ENCODE measurements around the gene VPS16. TPM values are rescaled to one million over a fixed set of nuclear protein-coding genes. Genes with fewer than 3 reads are reported as not detected.

Gene VPS16
- total and polyA plus RNA-seq, 2 of the 13 experiments (the other 11 are each of a cell fraction or from before 2014, with no cell fraction given), result 34.2 to 35.4 TPM

- Histone ChIP-seq H3K9me3 (ENCODE audit: low read length) (no peaks in the 10 kb centered on the region), H3K4me3 (replicated peaks in 1 of 3; ENCODE audit: insufficient read depth in 1 of 3, low read depth in 2 of 3, low read length in 3 of 3) (peak overlapping the region in 1 of 3 experiments; percentile 97; a peak in 2 of 6 replicates), H3K27ac (ENCODE audit: extremely low read length, insufficient read depth, low read length) (no peak overlapping the region), H3K4me2 (ENCODE audit: low read depth, low read length) (peak overlapping the region; percentile 77), H3K79me2 (ENCODE audit: insufficient read depth, low read length) (peaks cover 8% of the 10 kb centered on the region), H3K9ac (ENCODE audit: insufficient read depth, low read depth, low read length) (no peak overlapping the region), H3K27me3 (ENCODE audit: control insufficient read depth in 1 of 2, insufficient read depth in 2 of 2, low read length in 2 of 2) (no peaks in the 10 kb centered on the region; a peak in 1 of 5 replicates), H2AFZ (ENCODE audit: low read length) (no peak overlapping the region), H4K20me1 (ENCODE audit: insufficient read depth, low read length) (no peaks in the 10 kb centered on the region), H3K4me1 (ENCODE audit: insufficient read depth, low read length) (peaks cover 40% of the 10 kb centered on the region), H3K36me3 (replicated peaks in 1 of 2; ENCODE audit: control insufficient read depth in 1 of 2, insufficient read depth in 2 of 2, low read length in 2 of 2) (peaks cover 4 to 11% of the 10 kb centered on the region in 2 experiments; a peak in 3 of 5 replicates)
- no peak for DNase-seq (ENCODE audit: low spot score)
- WGBS (ENCODE audit: low lambda C conversion rate), result 97% methylated on average over 15 of the region's 15 CpGs
- 0 out of 2 replicates have a peak, but pooled peaks have one; percentile 14 for TF ChIP-seq ZFP41 (CRISPR knock-in tag; IDR thresholded peaks at IDR 0.05; ENCODE audit: borderline replicate concordance)
- TF ChIP-seq GZF1 (CRISPR knock-in tag; IDR thresholded peaks at IDR 0.05), result no peak
- peak in 1 of 2 experiments; percentile 1; a peak in 1 of 4 replicates for TF ChIP-seq MAFK (conservative IDR thresholded peaks at IDR 0.05 in 1 of 2, IDR thresholded peaks at IDR 0.05 in 1 of 2; ENCODE audit: low read length in 2 of 2)
- 0 out of 2 replicates have a peak, but pooled peaks have one; percentile 61 for TF ChIP-seq ZC3H4 (CRISPR knock-in tag; IDR thresholded peaks at IDR 0.05; ENCODE audit: borderline replicate concordance)
- TF ChIP-seq SALL1 (CRISPR knock-in tag; IDR thresholded peaks at IDR 0.05), result 0 out of 2 replicates have a peak, but pooled peaks have one; percentile 25
- TF ChIP-seq IRF9 (CRISPR knock-in tag; IDR thresholded peaks at IDR 0.05; ENCODE audit: borderline replicate concordance), result no peak
- 0 out of 2 replicates have a peak, but pooled peaks have one; percentile 90 for TF ChIP-seq FOXO4 (CRISPR knock-in tag; conservative IDR thresholded peaks at IDR 0.05)
- no peak for TF ChIP-seq TGIF2 (CRISPR knock-in tag; IDR thresholded peaks at IDR 0.05)
- TF ChIP-seq ZNF605 (CRISPR knock-in tag; IDR thresholded peaks at IDR 0.05), result no peak
- no peak for TF ChIP-seq ZUFSP (CRISPR knock-in tag; IDR thresholded peaks at IDR 0.05; ENCODE audit: borderline replicate concordance)
- TF ChIP-seq ATF2 (CRISPR knock-in tag; IDR thresholded peaks at IDR 0.05), result no peak
- TF ChIP-seq ZNF792 (CRISPR knock-in tag; IDR thresholded peaks at IDR 0.05), result no peak
- TF ChIP-seq ZNF678 (CRISPR knock-in tag; IDR thresholded peaks at IDR 0.05), result no peak
- TF ChIP-seq SSRP1 (CRISPR knock-in tag; IDR thresholded peaks at IDR 0.05), result 0 out of 2 replicates have a peak, but pooled peaks have one; percentile 24
- 0 out of 2 replicates have a peak, but pooled peaks have one; percentile 36 for TF ChIP-seq ZNF740 (CRISPR knock-in tag; IDR thresholded peaks at IDR 0.05)
- peak; percentile 55 for TF ChIP-seq ZNF883 (CRISPR knock-in tag; IDR thresholded peaks at IDR 0.05; ENCODE audit: not compliant biosample characterization)
- POLR2A ChIA-PET, result interaction anchor here (0.7 to 1.2 kb wide), 3 partner anchors 8 to 34 kb away, joined by 3 to 4 read pairs (median 3); partner anchors contain the start of gene PTPRA
- FAIRE-seq, result no peak
- in situ Hi-C loops (cut with HindIII; ENCODE audit: extremely low pct_ligation_motif_present, low pct_unique_long_range_greater_than_20kb) (no loop called here), intact Hi-C loops (cut with micrococcal nuclease; ENCODE audit: unreplicated experiment) (no loop called here)
- BruUV-seq (replicated peaks), result TSS peak; percentile 52
- CTCF ChIA-PET (ENCODE audit: low intra/inter-chr PET ratio, low total read pairs), result no interaction called here
- ATAC-seq, result no peak
Measured at GRCh38 chr20:2838847-2839671, 1.5 kb upstream of the VPS16 start.

Measured in HepG2 (cell line).